ENCODE data around the gene HOXA3.

The HOXA3 gene

DNA sequence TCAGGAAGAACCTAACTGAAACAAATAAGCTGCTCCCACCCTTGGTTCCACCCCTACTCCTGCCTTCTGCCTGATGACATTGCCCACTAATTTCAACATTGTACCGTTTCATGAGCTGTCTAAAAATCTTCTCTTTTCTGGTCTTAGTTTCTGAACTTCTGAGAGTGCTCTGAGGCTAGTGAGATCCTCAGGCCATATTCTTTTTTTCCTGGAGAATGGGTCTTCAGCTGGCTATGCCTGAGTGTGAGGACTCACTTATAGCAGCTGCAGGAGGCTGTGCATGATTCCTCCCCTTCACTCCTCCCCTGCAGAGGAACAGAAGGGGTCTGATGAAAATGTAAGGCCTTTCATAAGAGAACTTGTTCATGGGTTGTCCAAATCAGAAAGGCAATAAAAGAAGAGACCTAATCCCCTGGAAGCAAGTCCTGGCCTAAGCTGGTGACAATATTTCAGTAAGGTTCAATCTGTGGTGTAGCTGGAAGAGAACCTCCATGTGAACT, 32.9 kb downstream of the HOXA3 start:
- Histone ChIP-seq H3K36me3 (ENCODE audit: control insufficient read depth, insufficient read depth, low read length) (no peaks in the 10 kb centered on the region), H3K4me3 (ENCODE audit: low read depth, low read length) (no peak overlapping the region), H3K27me3 (ENCODE audit: control insufficient read depth, insufficient read depth, low read length) (peaks cover 100% of the 10 kb centered on the region), H3K4me1 (ENCODE audit: control insufficient read depth, insufficient read depth, low read length) (no peaks in the 10 kb centered on the region), H3K9me3 (ENCODE audit: control insufficient read depth, insufficient read depth, low read length) (no peaks in the 10 kb centered on the region), H3K9ac (ENCODE audit: low read depth, low read length) (no peak overlapping the region)

- H3K4me3 ChIP-seq (ENCODE audit: low read depth, low read length): peak overlapping the region; percentile 8
- H3K9me3 ChIP-seq (ENCODE audit: control insufficient read depth, insufficient read depth, low read length): no peaks in the 10 kb centered on the region
- peaks cover 96% of the 10 kb centered on the region for H3K27me3 ChIP-seq (ENCODE audit: control insufficient read depth, insufficient read depth, low read length)
- no peak overlapping the region for H3K9ac ChIP-seq (ENCODE audit: low read depth, low read length)
- H3K4me1 ChIP-seq (ENCODE audit: control insufficient read depth, insufficient read depth, low read length): no peaks in the 10 kb centered on the region
- no peaks in the 10 kb centered on the region for H3K36me3 ChIP-seq (ENCODE audit: control insufficient read depth, insufficient read depth, low read length)
Observed at GRCh38 chr7:27118580-27118979, 33.8 kb downstream of the HOXA3 start.

- H3K36me3 ChIP-seq (ENCODE audit: control insufficient read depth, insufficient read depth, low read length): no peaks in the 10 kb centered on the region
- H3K27me3 ChIP-seq (ENCODE audit: control insufficient read depth, insufficient read depth, low read length): peaks cover 96% of the 10 kb centered on the region
- no peaks in the 10 kb centered on the region for H3K9me3 ChIP-seq (ENCODE audit: control insufficient read depth, insufficient read depth, low read length)
- H3K4me3 ChIP-seq (ENCODE audit: low read depth, low read length): peak overlapping the region; percentile 13
- no peak overlapping the region for H3K9ac ChIP-seq (ENCODE audit: low read depth, low read length)
- H3K4me1 ChIP-seq (ENCODE audit: control insufficient read depth, insufficient read depth, low read length): peaks cover 1% of the 10 kb centered on the region
Observed at GRCh38 chr7:27117887-27118491, 34.4 kb downstream of the HOXA3 start.

- Histone ChIP-seq H3K4me1 (ENCODE audit: control insufficient read depth, insufficient read depth, low read length) (peaks cover 3% of the 10 kb centered on the region), H3K9ac (ENCODE audit: low read depth, low read length) (no peak overlapping the region), H3K9me3 (ENCODE audit: control insufficient read depth, insufficient read depth, low read length) (no peaks in the 10 kb centered on the region), H3K27me3 (ENCODE audit: control insufficient read depth, insufficient read depth, low read length) (peaks cover 96% of the 10 kb centered on the region), H3K4me3 (ENCODE audit: low read depth, low read length) (peak overlapping the region; percentile 13), H3K36me3 (ENCODE audit: control insufficient read depth, insufficient read depth, low read length) (no peaks in the 10 kb centered on the region)
Observed at GRCh38 chr7:27116962-27117886, 35.2 kb downstream of the HOXA3 start.

DNA sequence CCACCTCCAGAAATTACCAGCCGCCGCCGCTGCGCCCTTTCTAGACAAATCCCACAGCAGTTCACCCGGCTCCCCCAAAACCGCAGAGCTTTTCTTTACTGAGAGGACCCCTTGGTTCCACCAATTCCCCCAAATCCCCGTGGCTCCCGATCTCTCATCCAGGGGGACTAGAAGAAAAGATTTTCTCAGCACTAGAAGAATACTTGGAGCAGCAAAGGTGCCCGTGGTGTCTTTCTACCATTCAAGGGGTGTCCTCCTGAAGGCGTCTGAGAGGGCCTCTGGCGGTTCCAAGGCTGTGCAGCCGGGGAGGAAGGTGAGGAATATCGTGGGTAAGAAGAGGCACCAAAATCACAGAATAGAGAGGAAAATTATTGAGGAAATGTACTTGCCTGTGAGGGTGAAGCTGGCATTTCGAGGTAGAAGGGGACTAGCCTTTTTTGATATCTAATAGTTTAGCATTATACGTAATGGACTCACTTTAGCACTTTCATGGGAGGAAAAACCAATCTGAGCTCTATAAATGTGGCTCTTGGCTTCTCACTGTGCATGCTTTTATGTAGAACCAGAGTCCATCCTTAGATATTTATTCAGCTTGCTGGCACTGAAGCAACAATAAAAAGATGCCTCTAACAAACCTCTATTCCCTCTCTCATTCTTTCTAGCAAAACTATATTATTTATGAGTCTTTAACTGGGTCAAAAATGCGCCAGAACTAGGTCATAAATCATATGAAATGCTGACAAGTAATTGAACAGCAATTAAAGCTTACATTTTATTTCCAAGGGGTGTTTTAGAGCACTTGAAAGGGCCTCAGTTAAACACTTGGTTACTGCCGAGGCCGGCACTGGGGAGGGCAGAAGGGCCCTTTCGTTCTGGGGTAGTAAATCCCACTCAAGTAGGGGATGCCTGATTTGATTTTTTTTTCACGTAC, 36.1 kb downstream of the HOXA3 start:
- peaks cover 3% of the 10 kb centered on the region for H3K4me1 ChIP-seq (ENCODE audit: control insufficient read depth, insufficient read depth, low read length)
- no peaks in the 10 kb centered on the region for H3K9me3 ChIP-seq (ENCODE audit: control insufficient read depth, insufficient read depth, low read length)
- H3K4me3 ChIP-seq (ENCODE audit: low read depth, low read length): no peak overlapping the region
- peaks cover 96% of the 10 kb centered on the region for H3K27me3 ChIP-seq (ENCODE audit: control insufficient read depth, insufficient read depth, low read length)
- H3K36me3 ChIP-seq (ENCODE audit: control insufficient read depth, insufficient read depth, low read length): no peaks in the 10 kb centered on the region
- H3K9ac ChIP-seq (ENCODE audit: low read depth, low read length): no peak overlapping the region

DNA sequence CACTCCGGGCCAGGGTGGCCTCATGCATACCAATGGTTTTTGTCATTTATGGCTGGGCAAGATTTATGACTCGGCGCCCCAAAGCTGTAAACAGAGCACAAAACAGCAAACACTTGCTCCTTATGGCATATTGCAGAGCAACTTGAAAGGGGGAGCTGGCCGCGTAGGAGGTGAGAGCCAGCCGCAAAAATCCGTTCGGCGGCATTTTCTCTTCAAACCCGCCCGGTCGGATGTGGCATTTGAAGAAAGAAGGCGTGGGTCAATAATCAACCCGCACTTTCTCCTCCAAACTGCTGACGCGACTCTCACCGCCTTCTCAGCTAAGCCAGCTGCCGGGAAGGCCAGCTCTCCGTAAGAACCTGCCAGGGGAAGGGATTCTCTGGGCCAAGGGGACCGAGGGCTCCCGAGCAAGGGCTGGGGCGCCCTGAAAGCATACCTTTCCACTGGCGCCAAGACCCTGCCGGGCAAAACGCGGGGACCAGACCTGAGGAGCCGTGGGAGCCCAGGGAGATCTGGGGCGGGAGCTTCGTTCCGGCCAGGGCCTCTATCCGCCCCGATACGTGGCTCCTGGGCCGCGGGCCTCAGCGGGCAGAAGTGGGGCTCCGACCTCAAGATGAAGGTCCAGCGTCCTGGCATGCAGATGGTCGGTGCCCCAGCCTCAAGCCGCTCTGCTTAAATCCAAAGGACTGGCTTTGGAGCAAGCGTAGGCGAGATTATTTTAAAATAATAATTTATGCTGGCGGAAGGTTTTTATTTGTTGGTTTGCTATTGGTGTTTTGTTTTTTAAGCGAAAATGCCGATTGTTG, 37.0 kb downstream of the HOXA3 start:
- Histone ChIP-seq H3K4me1 (ENCODE audit: control insufficient read depth, insufficient read depth, low read length) (peaks cover 3% of the 10 kb centered on the region), H3K27me3 (ENCODE audit: control insufficient read depth, insufficient read depth, low read length) (peaks cover 96% of the 10 kb centered on the region), H3K9me3 (ENCODE audit: control insufficient read depth, insufficient read depth, low read length) (no peaks in the 10 kb centered on the region), H3K36me3 (ENCODE audit: control insufficient read depth, insufficient read depth, low read length) (no peaks in the 10 kb centered on the region), H3K9ac (ENCODE audit: low read depth, low read length) (no peak overlapping the region), H3K4me3 (ENCODE audit: low read depth, low read length) (peak overlapping the region; percentile 22)

- no peaks in the 10 kb centered on the region for H3K9me3 ChIP-seq (ENCODE audit: control insufficient read depth, insufficient read depth, low read length)
- no peak overlapping the region for H3K9ac ChIP-seq (ENCODE audit: low read depth, low read length)
- no peak overlapping the region for H3K4me3 ChIP-seq (ENCODE audit: low read depth, low read length)
- peaks cover 3% of the 10 kb centered on the region for H3K4me1 ChIP-seq (ENCODE audit: control insufficient read depth, insufficient read depth, low read length)
- H3K27me3 ChIP-seq (ENCODE audit: control insufficient read depth, insufficient read depth, low read length): peaks cover 96% of the 10 kb centered on the region
- H3K36me3 ChIP-seq (ENCODE audit: control insufficient read depth, insufficient read depth, low read length): no peaks in the 10 kb centered on the region
Observed at GRCh38 chr7:27114881-27115220, 37.5 kb downstream of the HOXA3 start.

GRCh38 chr7:27113991-27114769, 38.2 kb downstream of the HOXA3 start:
- Histone ChIP-seq H3K9me3 (ENCODE audit: control insufficient read depth, insufficient read depth, low read length) (no peaks in the 10 kb centered on the region), H3K36me3 (ENCODE audit: control insufficient read depth, insufficient read depth, low read length) (no peaks in the 10 kb centered on the region), H3K4me1 (ENCODE audit: control insufficient read depth, insufficient read depth, low read length) (peaks cover 3% of the 10 kb centered on the region), H3K4me3 (ENCODE audit: low read depth, low read length) (no peak overlapping the region), H3K9ac (ENCODE audit: low read depth, low read length) (no peak overlapping the region), H3K27me3 (ENCODE audit: control insufficient read depth, insufficient read depth, low read length) (peaks cover 96% of the 10 kb centered on the region)

DNA sequence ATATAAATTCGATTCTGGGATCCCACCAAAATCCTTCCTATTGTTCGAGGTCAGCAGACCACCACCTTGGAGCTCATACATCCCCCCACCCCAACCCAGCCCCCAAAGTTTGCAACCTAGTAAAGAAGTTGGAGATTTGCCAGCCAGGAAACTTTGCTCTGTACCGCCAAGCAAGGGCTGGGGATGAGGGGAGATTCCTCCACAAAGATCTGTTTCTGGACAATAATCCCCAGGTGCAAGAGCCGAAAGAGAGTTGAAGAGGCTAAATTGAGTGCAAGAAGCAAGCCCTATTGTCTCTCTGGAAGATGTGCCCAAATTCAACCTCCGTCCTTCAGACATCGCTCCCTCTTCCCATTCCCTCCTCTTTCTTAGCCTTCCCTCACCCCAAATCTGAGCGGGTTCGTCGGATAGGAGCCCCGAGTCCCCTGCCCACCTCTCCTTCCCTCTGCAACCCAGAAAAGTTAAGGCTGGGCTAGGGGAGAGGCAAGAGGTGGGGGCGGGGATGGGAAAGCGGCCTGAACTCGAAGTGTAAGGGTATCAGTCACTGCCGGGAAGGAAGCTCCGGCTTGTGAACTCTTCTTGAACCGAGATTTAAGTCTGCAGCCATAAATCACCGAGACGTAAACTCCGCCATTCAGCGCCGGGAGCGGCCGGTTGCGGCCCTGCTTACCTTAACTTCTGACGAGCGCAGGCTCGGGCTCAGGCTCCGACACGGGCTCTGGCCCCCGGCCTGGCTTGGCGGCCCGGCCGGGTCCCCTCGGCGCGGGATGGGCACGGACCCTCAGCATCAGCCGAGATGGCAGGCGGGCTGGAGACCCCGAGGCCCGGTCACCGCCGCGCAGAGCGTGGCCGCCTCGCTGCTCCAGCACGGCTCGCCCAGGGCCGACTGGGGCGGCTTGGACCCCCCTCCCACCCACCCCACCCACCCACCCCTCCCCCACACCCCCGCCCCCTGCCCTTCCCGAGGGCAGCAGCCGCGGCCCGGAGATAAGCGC, 39.1 kb downstream of the HOXA3 start:
- Histone ChIP-seq H3K9me3 (ENCODE audit: control insufficient read depth, insufficient read depth, low read length) (no peaks in the 10 kb centered on the region), H3K36me3 (ENCODE audit: control insufficient read depth, insufficient read depth, low read length) (no peaks in the 10 kb centered on the region), H3K4me1 (ENCODE audit: control insufficient read depth, insufficient read depth, low read length) (peaks cover 3% of the 10 kb centered on the region), H3K9ac (ENCODE audit: low read depth, low read length) (no peak overlapping the region), H3K27me3 (ENCODE audit: control insufficient read depth, insufficient read depth, low read length) (peaks cover 96% of the 10 kb centered on the region), H3K4me3 (ENCODE audit: low read depth, low read length) (peak overlapping the region; percentile 37)

GRCh38 chr7:27112361-27112760, 40.0 kb downstream of the HOXA3 start:
- Histone ChIP-seq H3K4me3 (ENCODE audit: low read depth, low read length) (no peak overlapping the region), H3K27me3 (ENCODE audit: control insufficient read depth, insufficient read depth, low read length) (peaks cover 95% of the 10 kb centered on the region), H3K9me3 (ENCODE audit: control insufficient read depth, insufficient read depth, low read length) (no peaks in the 10 kb centered on the region), H3K9ac (ENCODE audit: low read depth, low read length) (no peak overlapping the region), H3K36me3 (ENCODE audit: control insufficient read depth, insufficient read depth, low read length) (no peaks in the 10 kb centered on the region), H3K4me1 (ENCODE audit: control insufficient read depth, insufficient read depth, low read length) (peaks cover 3% of the 10 kb centered on the region)

Measured in iPS-15b (cell line).